Thoracic aorta (tissue), 2 donors: ENCODE measurements around the gene ACTR1A. TPM values are rescaled to one million over a fixed set of nuclear protein-coding genes. Genes with fewer than 3 reads are reported as not detected.
A peak's percentile ranks its signal among the peaks of the same experiment; 100 is the strongest.

Source experiments
- ATAC-seq: fragments of 150-250 bp; one replicate; pipeline ENCODE4 v1.8.0; 2017; ENCODE audit warnings: low read depth; ENCODE audit not compliant: insufficient number of reproducible peaks, low FRiP score
- DNase-seq: peaks from one replicate; pipeline ENCODE4 v3.0.0-alpha.2; 2020; ENCODE audit warnings: low spot score
- H3K27ac ChIP-seq, 2 donors: fragments of 200-600 bp; sonication (generic); 1 replicate in 1 of 2; 2 replicates in 1 of 2; pipeline ENCODE4 v1.5.1; 2016; ENCODE audit warnings: mild to moderate bottlenecking in 2 of 2, moderate library complexity in 2 of 2
- H3K27me3 ChIP-seq: fragments of 200-600 bp; sonication (generic); replicated peaks from 2 replicates; pipeline ENCODE4 v1.6.0; 2016; ENCODE audit warnings: mild to moderate bottlenecking; ENCODE audit not compliant: insufficient read depth
- H3K36me3 ChIP-seq: fragments of 200-600 bp; sonication (generic); one replicate; pipeline ENCODE4 v1.5.1; 2016
- H3K4me1 ChIP-seq, 2 donors: fragments of 200-600 bp; sonication (generic); 1 replicate in 1 of 2; 2 replicates in 1 of 2; pipeline versions ENCODE4 v1.5.1 to v1.6.0; 2016; ENCODE audit warnings: low read depth in 2 of 2, mild to moderate bottlenecking in 1 of 2; ENCODE audit not compliant: control insufficient read depth in 1 of 2
- H3K4me3 ChIP-seq: fragments of 200-600 bp; sonication (generic); 2 replicates; pipeline ENCODE4 v1.5.1; 2016; ENCODE audit warnings: mild to moderate bottlenecking
- H3K9me3 ChIP-seq: fragments of 200-600 bp; sonication (generic); 2 replicates; pipeline ENCODE4 v1.5.1; 2016
- CTCF ChIP-seq: fragments of 200-600 bp; sonication (generic); IDR thresholded peaks from one replicate; pipeline ENCODE4 v1.5.1; 2019; ENCODE audit warnings: antibody characterized with exemption
- total RNA-seq, 2 donors: library from RNA; depleted of rRNA; stranded (reverse); fragments of >200 nt; gene quantifications; one replicate each; pipeline versions ENCODE4 v1.1.0 to v1.2.3, GENCODE V29; 2016

Gene ACTR1A
- total RNA-seq, 2 donors from 2014 or later: 98.0 to 116 TPM

GRCh38 chr10:102435529-102436233 is 66.8 kb downstream of the ACTR1A start:
- Histone ChIP-seq H3K4me3 (peak overlapping the region; percentile 62), H3K36me3 (no peaks in the 10 kb centered on the region), H3K27ac (peak overlapping the region in 1 of 2 donors; percentile 37), H3K4me1 (peaks cover 16 to 29% of the 10 kb centered on the region in 2 donors), H3K9me3 (no peaks in the 10 kb centered on the region), H3K27me3 (no peaks in the 10 kb centered on the region)
- TF ChIP-seq CTCF: no peak
- ATAC-seq (no peak), DNase-seq (no peak)

GRCh38 chr10:102435133-102435497 is 67.4 kb downstream of the ACTR1A start:
- Histone ChIP-seq H3K4me3 (peak overlapping the region; percentile 62), H3K27ac (peak overlapping the region in 1 of 2 donors; percentile 37), H3K9me3 (no peaks in the 10 kb centered on the region), H3K4me1 (peaks cover 16 to 29% of the 10 kb centered on the region in 2 donors), H3K36me3 (no peaks in the 10 kb centered on the region), H3K27me3 (no peaks in the 10 kb centered on the region)
- ATAC-seq (no peak), DNase-seq (no peak)
- TF ChIP-seq CTCF: no peak

- DNase-seq (no peak), ATAC-seq (no peak)
- Histone ChIP-seq H3K27ac (peak overlapping the region in 1 of 2 donors; percentile 37), H3K4me3 (peak overlapping the region; percentile 62), H3K36me3 (no peaks in the 10 kb centered on the region), H3K27me3 (no peaks in the 10 kb centered on the region), H3K9me3 (no peaks in the 10 kb centered on the region), H3K4me1 (peaks cover 16 to 29% of the 10 kb centered on the region in 2 donors)
- TF ChIP-seq CTCF: no peak
Measured at GRCh38 chr10:102434394-102435132, 67.9 kb downstream of the ACTR1A start.

GRCh38 chr10:102433619-102434046 is 68.9 kb downstream of the ACTR1A start:
- Histone ChIP-seq H3K4me1 (peaks cover 16 to 29% of the 10 kb centered on the region in 2 donors), H3K27ac (no peak overlapping the region), H3K27me3 (no peaks in the 10 kb centered on the region), H3K36me3 (no peaks in the 10 kb centered on the region), H3K9me3 (no peaks in the 10 kb centered on the region), H3K4me3 (no peak overlapping the region)
- ATAC-seq (no peak), DNase-seq (no peak)
- no peak for TF ChIP-seq CTCF

- Histone ChIP-seq H3K36me3 (no peaks in the 10 kb centered on the region), H3K4me1 (peaks cover 16 to 29% of the 10 kb centered on the region in 2 donors), H3K4me3 (peak within 1 kb of the TSS; percentile 97), H3K9me3 (no peaks in the 10 kb centered on the region), H3K27ac (peak within 1 kb of the TSS; percentile 56 to 72), H3K27me3 (no peaks in the 10 kb centered on the region)
- peak; percentile 85 for DNase-seq
- peak; percentile 78 for ATAC-seq
- TF ChIP-seq CTCF: no peak
Measured at GRCh38 chr10:102432162-102432950, 70.2 kb downstream of the ACTR1A start, which contains the start of gene CUEDC2. TSS of gene CUEDC2 (minus strand) at chr10:102432574. CDS start at chr10:102425188, 7,386 bp downstream.
